B cell (primary cell): ENCODE data around the gene LCE1F. TPM values are rescaled to one million over a fixed set of nuclear protein-coding genes. Genes with fewer than 3 reads are reported as not detected.

Source experiments
- ATAC-seq: fragments of 200-7000 bp; cut with Tn5 transposase; one replicate; pipeline ENCODE4 v1.10.0; 2021; ENCODE audit warnings: low read depth, mild to moderate bottlenecking, moderate number of reproducible peaks, moderate library complexity
- CTCF ChIA-PET: fragments of 350-600 bp; sonication (Branson Sonifier 250); formaldehyde crosslinking; loops from one replicate; lab custom pipeline; 2021; ENCODE audit warnings: antibody characterized with exemption, inconsistent platforms; lab: Charles Lee
- POLR2A ChIA-PET: fragments of 350-600 bp; sonication (Branson Sonifier 250); formaldehyde crosslinking; loops from one replicate; lab custom pipeline; 2021; ENCODE audit warnings: antibody characterized with exemption; lab: Charles Lee
- DNase-seq: peaks from one replicate; pipeline ENCODE4 v3.0.0; 2013
- H2AFZ ChIP-seq: 2 replicates; pipeline ENCODE4 v1.6.1; 2012; ENCODE audit warnings: mild to moderate bottlenecking, low read depth, low read length; ENCODE audit not compliant: insufficient read depth, poor library complexity, severe bottlenecking
- H3K27ac ChIP-seq, 2 donors: 1 replicate in 1 of 2; 2 replicates in 1 of 2; pipeline ENCODE4 v1.5.1; 2012 to 2013; ENCODE audit warnings: low read length in 2 of 2, mild to moderate bottlenecking in 2 of 2, moderate library complexity in 1 of 2
- H3K27me3 ChIP-seq, 4 experiments: fragments of 200-600 bp in 1 of 4; sonication (generic) in 1 of 4; replicated peaks in 1 of 4; 1 replicate in 2 of 4; 2 replicates in 2 of 4; pipeline versions ENCODE4 v1.6.1 to v1.7.0; 2013 to 2016; ENCODE audit warnings: low read length in 3 of 4, mild to moderate bottlenecking in 2 of 4, mixed read lengths in 1 of 4, moderate library complexity in 1 of 4; ENCODE audit not compliant: insufficient read depth in 4 of 4, control insufficient read depth in 3 of 4; ENCODE audit errors: control extremely low read depth in 1 of 4
- H3K36me3 ChIP-seq, 2 experiments: replicated peaks in 1 of 2; 1 replicate in 1 of 2; 2 replicates in 1 of 2; pipeline versions ENCODE4 v1.6.1 to v1.7.1; 2013; ENCODE audit warnings: low read length in 1 of 2; ENCODE audit not compliant: insufficient read depth in 2 of 2, control insufficient read depth in 1 of 2; ENCODE audit errors: control extremely low read depth in 1 of 2, extremely low read depth in 1 of 2
- H3K4me1 ChIP-seq, 2 donors: fragments of 200-600 bp in 1 of 2; sonication (generic) in 1 of 2; 1 replicate in 1 of 2; 2 replicates in 1 of 2; pipeline versions ENCODE4 v1.5.1 to v1.6.1; 2013 to 2017; ENCODE audit warnings: low read length in 2 of 2; ENCODE audit not compliant: control insufficient read depth in 2 of 2, insufficient read depth in 2 of 2
- H3K4me2 ChIP-seq: replicated peaks from 2 replicates; pipeline ENCODE3; 2012; ENCODE audit warnings: mild to moderate bottlenecking, low read depth, low read length; ENCODE audit not compliant: poor library complexity, severe bottlenecking
- H3K4me3 ChIP-seq, 5 experiments: fragments of 200-600 bp in 1 of 5; sonication (generic) in 1 of 5; 1 replicate in 3 of 5; 2 replicates in 2 of 5; pipeline versions ENCODE4 v1.5.1 to v1.7.0; 2011 to 2016; ENCODE audit warnings: low read length in 4 of 5, mild to moderate bottlenecking in 4 of 5, low read depth in 2 of 5, control low read depth in 1 of 5, moderate library complexity in 1 of 5; ENCODE audit not compliant: insufficient read depth in 1 of 5; ENCODE audit errors: control extremely low read depth in 1 of 5, extremely low read depth in 1 of 5
- H3K79me2 ChIP-seq: fragments of 200-600 bp; sonication (generic); one replicate; pipeline ENCODE4 v1.6.0; 2016; ENCODE audit warnings: low read length; ENCODE audit not compliant: control insufficient read depth, insufficient read depth
- H3K9ac ChIP-seq: fragments of 200-600 bp; sonication (generic); 2 replicates; pipeline ENCODE4 v1.6.1; 2017; ENCODE audit warnings: mild to moderate bottlenecking, low read length, moderate library complexity
- H3K9me3 ChIP-seq, 3 donors: one replicate each; pipeline versions ENCODE4 v1.6.1 to v1.7.1; 2013; ENCODE audit warnings: low read length in 2 of 3; ENCODE audit not compliant: control insufficient read depth in 2 of 3, insufficient read depth in 1 of 3; ENCODE audit errors: control extremely low read depth in 1 of 3
- H4K20me1 ChIP-seq: 2 replicates; pipeline ENCODE4 v1.6.0; 2012; ENCODE audit warnings: mild to moderate bottlenecking, low read length; ENCODE audit not compliant: insufficient read depth, control insufficient read depth, poor library complexity, severe bottlenecking
- H3K27ac Mint-ChIP-seq: one replicate; pipeline ENCODE4 v1.8.0; 2021; ENCODE audit warnings: mixed read lengths
- H3K27me3 Mint-ChIP-seq: one replicate; pipeline ENCODE4 v1.8.0; 2021; ENCODE audit warnings: mixed read lengths
- H3K4me1 Mint-ChIP-seq: one replicate; pipeline ENCODE4 v1.8.0; 2021; ENCODE audit warnings: mixed read lengths
- H3K4me3 Mint-ChIP-seq: one replicate; pipeline ENCODE4 v1.8.0; 2021; ENCODE audit warnings: mixed read lengths
- H3K9me3 Mint-ChIP-seq: one replicate; pipeline ENCODE4 v1.8.0; 2022; ENCODE audit warnings: mixed read lengths; ENCODE audit not compliant: insufficient read depth
- EZH2 ChIP-seq: IDR thresholded peaks from 2 replicates; pipeline ENCODE4 v1.6.1; 2012; ENCODE audit warnings: borderline replicate concordance, low read depth, mild to moderate bottlenecking, moderate library complexity, low read length; ENCODE audit not compliant: insufficient read depth, poor library complexity, severe bottlenecking
- WGBS: methylation state at CpG from one replicate; pipeline ENCODE4 v1.1.5; 2013; ENCODE audit warnings: missing lambda C conversion rate; ENCODE audit not compliant: insufficient coverage; 5-methylcytosine and 5-hydroxymethylcytosine counted together
- intact Hi-C: fragments of 100-400 bp; cut with micrococcal nuclease; formaldehyde crosslinking; loops from one replicate; pipeline ENCODE4 v1.10.0; 2022
- polyA minus RNA-seq: library from RNA; depleted of rRNA, polyadenylated mRNA; stranded (reverse); fragments of >200 nt; gene quantifications from 2 replicates; pipeline ENCODE4 v1.2.3, GENCODE V29; 2012
- polyA plus RNA-seq: library from polyadenylated mRNA; depleted of rRNA; stranded (reverse); fragments of >200 nt; gene quantifications from 2 replicates; pipeline ENCODE4 v1.2.3, GENCODE V29; 2012
- total RNA-seq, 2 donors: library from RNA; stranded (reverse); fragments of 120-200 nt in 1 of 2; gene quantifications; 1 replicate in 1 of 2; 2 replicates in 1 of 2; pipeline versions ENCODE4 v1.2.3 to v1.2.4, GENCODE V29; 2013 to 2022
- TF ChIP-seq, protein P1 (sequence below): fragments of 200-600 bp; IDR thresholded peaks from one replicate; pipeline ENCODE4 v1.8.0; 2022; ENCODE audit warnings: antibody characterized with exemption, mild to moderate bottlenecking

The LCE1F gene, protein sequence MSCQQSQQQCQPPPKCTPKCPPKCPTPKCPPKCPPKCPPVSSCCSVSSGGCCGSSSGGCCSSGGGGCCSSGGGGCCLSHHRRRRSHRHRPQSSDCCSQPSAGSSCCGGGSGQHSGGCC
- total RNA-seq (not detected in 2 replicates), polyA plus RNA-seq (not detected in 2 replicates), polyA minus RNA-seq (not detected in 2 replicates)
- total RNA-seq (2013), result not detected

DNA sequence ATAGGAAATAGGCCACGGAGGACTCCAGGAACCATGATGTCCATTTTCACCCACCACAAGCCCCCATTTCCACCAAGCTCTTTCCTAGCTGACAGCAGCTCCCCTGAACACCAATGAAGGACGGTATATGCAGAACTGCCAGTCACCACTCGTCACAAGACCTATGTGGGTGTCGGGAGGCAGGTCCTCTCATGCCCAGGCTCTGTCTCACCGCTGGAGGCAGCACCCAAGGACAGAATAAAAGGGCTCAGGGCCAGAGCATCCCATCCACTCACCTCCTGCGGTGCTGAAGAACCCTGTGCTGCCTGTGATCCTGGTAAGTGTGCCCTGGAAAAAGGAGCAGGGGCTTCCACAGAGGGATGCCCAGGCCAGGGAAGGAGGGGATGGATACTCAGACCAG lies at the start of gene LCE1F:
LCE1F (plus strand) TSS at position 266 of the 400 bp plus-strand sequence. CDS start 1,232 bp downstream, outside the sequence.
- TF ChIP-seq, protein P1, sequence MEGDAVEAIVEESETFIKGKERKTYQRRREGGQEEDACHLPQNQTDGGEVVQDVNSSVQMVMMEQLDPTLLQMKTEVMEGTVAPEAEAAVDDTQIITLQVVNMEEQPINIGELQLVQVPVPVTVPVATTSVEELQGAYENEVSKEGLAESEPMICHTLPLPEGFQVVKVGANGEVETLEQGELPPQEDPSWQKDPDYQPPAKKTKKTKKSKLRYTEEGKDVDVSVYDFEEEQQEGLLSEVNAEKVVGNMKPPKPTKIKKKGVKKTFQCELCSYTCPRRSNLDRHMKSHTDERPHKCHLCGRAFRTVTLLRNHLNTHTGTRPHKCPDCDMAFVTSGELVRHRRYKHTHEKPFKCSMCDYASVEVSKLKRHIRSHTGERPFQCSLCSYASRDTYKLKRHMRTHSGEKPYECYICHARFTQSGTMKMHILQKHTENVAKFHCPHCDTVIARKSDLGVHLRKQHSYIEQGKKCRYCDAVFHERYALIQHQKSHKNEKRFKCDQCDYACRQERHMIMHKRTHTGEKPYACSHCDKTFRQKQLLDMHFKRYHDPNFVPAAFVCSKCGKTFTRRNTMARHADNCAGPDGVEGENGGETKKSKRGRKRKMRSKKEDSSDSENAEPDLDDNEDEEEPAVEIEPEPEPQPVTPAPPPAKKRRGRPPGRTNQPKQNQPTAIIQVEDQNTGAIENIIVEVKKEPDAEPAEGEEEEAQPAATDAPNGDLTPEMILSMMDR, result no peak
- no peak for TF ChIP-seq EZH2
- Histone ChIP-seq H3K9ac (no peak within 1 kb of the TSS), H4K20me1 (no peaks in the 10 kb centered on the region), H3K36me3 (no peaks in the 10 kb centered on the region), H3K4me3 (no peak within 1 kb of the TSS), H3K79me2 (no peaks in the 10 kb centered on the region), H3K4me2 (no peak within 1 kb of the TSS), H3K9me3 (no peaks in the 10 kb centered on the region), H2AFZ (no peak within 1 kb of the TSS), H3K4me1 (no peaks in the 10 kb centered on the region), H3K27ac (no peak within 1 kb of the TSS), H3K27me3 (peaks cover 0 to 6% (median 0%) of the 10 kb centered on the region in 4 experiments)
- ATAC-seq (no peak), DNase-seq (no peak)
- Mint-ChIP-seq H3K4me3 (no peak within 1 kb of the TSS), H3K4me1 (no peaks in the 10 kb centered on the region), H3K27me3 (peaks cover 42% of the 10 kb centered on the region), H3K9me3 (no peaks in the 10 kb centered on the region), H3K27ac (no peak within 1 kb of the TSS)
- 81% methylated on average over 5 of the region's 6 CpGs for WGBS
- intact Hi-C loops, result no loop called here
- POLR2A ChIA-PET, result no interaction called here
- CTCF ChIA-PET, result no interaction called here

DNA sequence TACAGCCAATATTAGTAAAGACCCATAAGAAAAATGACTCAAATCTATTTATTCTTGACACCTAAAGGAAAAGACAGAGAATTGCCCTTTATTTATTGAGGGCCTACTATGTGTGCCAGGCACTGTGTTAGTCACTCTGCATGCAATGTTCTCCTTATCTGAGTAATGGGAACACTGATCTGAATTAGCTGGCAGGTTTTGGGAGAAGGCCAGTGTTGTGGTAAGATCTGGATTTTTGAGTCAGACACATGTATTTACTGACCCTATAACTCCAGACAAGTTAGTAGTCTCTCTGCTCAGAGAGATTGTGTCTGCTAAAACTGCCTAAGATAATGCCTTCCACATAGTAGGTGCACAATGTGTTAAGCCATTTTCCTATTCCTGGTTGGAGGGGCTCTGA lies 49.7 kb upstream of the LCE1F start:
- DNase-seq (no peak), ATAC-seq (no peak)
- Mint-ChIP-seq H3K4me1 (no peaks in the 10 kb centered on the region), H3K4me3 (no peak overlapping the region), H3K27ac (no peak overlapping the region), H3K27me3 (peaks cover 25% of the 10 kb centered on the region), H3K9me3 (no peaks in the 10 kb centered on the region)
- no peaks in the 10 kb centered on the region for H3K9me3 ChIP-seq
- no peaks in the 10 kb centered on the region for H3K27me3 ChIP-seq
- no peak overlapping the region for H3K4me2 ChIP-seq
- no peak overlapping the region for H2AFZ ChIP-seq
- H3K36me3 ChIP-seq, result no peaks in the 10 kb centered on the region
- H3K79me2 ChIP-seq, result no peaks in the 10 kb centered on the region
- POLR2A ChIA-PET, result no interaction called here
- H3K27ac ChIP-seq, result no peak overlapping the region
- CTCF ChIA-PET, result no interaction called here
- no peak overlapping the region for H3K9ac ChIP-seq
- H4K20me1 ChIP-seq, result no peaks in the 10 kb centered on the region
- H3K4me1 ChIP-seq, result no peaks in the 10 kb centered on the region
- intact Hi-C loops, result no loop called here
- H3K4me3 ChIP-seq, result no peak overlapping the region
- no peak for TF ChIP-seq EZH2
- TF ChIP-seq, protein P1, result no peak
